GM19351 (cell line): ENCODE measurements around the gene TRRAP.

Experiments
- ATAC-seq: cut with Tn5 transposase; IDR thresholded peaks from one replicate; pipeline ENCODE4 v1.9.1; 2021; ENCODE audit warnings: mild to moderate bottlenecking, moderate library complexity; ENCODE audit not compliant: unreplicated experiment

TRRAP gene

GRCh38 chr7:98944386-98944785 is 66.1 kb downstream of the TRRAP start:
- ATAC-seq = no peak

GRCh38 chr7:98945852-98946251 is 67.5 kb downstream of the TRRAP start:
- no peak for ATAC-seq

GRCh38 chr7:98946389-98946788 is 68.1 kb downstream of the TRRAP start:
- no peak for ATAC-seq

DNA sequence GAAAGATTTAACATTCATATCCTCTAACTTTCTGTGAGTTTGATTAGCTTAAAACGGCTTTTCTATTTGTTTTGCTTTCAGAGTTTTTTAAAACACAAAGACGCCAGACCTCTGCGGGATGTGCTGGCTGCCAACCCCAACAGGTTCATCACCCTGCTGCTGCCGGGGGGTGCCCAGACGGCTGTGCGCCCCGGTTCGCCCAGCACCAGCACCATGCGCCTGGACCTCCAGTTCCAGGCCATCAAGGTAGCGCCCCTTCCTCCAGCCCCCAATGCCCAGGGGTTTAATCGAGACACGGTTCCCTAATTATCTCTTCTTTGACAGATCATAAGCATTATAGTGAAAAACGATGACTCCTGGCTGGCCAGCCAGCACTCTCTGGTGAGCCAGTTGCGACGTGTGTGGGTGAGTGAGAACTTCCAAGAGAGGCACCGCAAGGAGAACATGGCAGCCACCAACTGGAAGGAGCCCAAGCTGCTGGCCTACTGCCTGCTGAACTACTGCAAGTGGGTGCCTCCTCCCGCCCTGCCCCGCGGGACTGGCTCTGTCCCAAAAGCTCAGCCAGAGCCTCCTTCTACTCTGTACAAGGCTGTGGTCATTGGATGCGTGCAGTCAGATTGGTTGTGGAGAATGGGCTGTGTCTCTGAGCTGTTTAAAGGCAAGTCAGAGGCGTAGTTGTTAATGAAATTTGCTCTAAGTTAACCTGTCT is 71.2 kb downstream of the TRRAP start:
- no peak for ATAC-seq

DNA sequence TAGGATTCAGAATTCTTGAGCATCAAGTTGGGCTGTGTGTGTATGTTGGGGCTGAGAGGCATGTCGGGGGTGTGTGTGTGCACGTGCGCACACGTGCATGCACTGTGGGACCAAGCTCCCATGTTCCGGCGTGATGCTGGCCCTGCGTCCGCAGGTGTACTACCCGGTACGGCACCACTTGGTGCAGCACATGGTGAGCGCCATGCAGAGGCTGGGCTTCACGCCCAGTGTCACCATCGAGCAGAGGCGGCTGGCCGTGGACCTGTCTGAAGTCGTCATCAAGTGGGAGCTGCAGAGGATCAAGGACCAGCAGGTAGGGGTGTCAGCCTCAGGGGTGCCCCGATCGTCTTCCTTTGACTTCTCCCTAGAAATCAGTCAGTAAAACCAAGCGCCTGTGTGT is 77.7 kb downstream of the TRRAP start:
- no peak for ATAC-seq

DNA sequence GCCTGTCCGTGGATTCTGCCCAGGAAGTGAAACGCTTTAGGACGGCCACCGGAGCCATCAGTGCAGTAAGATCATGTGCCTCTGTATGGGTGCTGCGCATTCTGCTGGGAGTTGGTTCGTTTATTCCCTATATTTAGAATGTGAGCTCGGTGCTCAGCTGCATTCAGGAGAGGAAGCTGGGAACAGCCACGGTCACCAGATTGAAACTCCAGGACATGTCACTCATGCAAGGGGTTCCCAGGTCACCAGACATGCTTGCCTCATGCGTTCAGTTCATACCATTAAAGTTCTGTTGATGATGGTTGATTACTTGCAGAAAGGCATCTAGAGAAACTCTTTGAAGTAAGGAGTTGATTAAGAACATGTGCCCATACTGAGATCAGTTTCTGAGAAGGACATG is 78.1 kb downstream of the TRRAP start:
- no peak for ATAC-seq

- no peak for ATAC-seq
These were observed 78.6 kb downstream of the TRRAP start for GRCh38 chr7:98956937-98957336.

DNA sequence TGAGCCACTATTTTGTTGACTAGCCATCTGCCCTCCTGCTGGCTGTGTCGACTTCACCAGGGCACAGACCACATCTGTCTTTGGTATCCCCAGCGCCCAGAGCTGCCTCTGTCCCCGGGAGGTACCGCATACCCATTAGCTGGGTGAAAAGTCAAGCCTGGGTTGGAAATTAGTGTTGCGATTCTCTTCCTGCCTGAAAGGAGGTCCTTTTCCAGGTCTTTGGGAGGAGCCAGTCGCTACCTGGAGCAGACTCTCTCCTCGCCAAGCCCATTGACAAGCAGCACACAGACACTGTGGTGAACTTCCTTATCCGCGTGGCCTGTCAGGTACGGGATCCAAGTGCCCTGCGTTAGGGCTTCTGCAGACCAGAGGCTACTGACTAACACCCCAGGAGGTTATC is 79.4 kb downstream of the TRRAP start:
- no peak for ATAC-seq

DNA sequence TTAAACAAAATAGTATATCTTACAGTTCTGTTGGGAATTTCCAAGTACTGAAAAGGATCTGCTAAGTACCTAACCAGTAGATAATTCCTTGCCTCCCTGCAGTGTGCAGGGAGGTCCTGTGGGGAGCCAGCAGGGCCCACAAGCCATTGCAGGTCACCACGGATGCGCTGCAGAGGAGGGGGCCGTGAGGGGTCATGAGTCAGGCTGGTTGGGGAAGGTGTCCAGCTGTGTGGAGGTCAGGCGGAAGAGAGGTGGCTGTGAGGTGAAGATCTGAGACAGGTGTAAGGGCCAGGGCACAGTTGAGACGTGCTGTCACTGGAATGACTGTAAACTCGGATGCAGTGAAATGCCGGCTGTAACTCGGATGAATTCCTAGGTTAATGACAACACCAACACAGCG is 80.6 kb downstream of the TRRAP start:
- ATAC-seq = no peak

GRCh38 chr7:98963305-98963704 is 85.0 kb downstream of the TRRAP start:
- no peak for ATAC-seq

DNA sequence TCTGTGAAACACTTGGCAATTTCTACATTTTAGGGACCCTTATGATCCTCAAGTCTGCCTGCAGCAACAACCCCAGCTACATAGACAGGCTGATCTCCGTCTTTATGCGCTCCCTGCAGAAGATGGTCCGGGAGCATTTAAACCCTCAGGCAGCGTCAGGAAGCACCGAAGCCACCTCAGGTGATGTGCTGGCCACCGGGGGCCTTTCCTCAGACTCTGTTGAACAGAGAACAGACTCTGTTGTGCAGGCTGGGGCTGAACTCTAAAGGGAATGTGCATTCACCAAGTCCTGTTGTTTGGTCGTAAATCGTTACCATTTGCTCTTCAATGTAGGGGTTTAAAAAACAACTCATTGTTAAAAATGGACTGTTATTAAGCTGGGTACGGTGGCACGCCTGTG is 86.3 kb downstream of the TRRAP start:
- no peak for ATAC-seq

GRCh38 chr7:98968621-98969020 is 90.3 kb downstream of the TRRAP start:
- no peak for ATAC-seq

DNA sequence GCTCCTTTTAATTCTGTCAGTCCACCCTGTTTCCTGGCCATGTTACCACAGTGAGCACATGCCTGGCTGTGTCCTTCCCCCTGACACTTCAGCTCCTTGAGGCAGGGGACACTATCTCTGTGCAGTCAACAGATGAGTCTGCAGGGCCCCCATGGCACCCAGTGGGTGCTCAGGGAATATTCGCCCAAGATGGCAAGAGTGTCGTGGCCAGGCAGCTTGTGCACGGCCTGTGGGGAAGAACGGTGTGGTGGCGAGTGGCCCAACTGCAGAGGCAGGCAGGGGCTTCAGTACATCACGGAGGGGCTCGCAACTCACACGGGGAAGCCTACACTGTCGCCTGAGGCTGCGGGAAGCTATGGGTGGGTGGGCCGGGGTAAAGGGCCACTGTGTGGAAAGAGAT is 91.1 kb downstream of the TRRAP start:
- ATAC-seq = no peak

GRCh38 chr7:98970016-98970615 is 91.8 kb downstream of the TRRAP start:
- no peak for ATAC-seq

GRCh38 chr7:98970805-98971204 is 92.5 kb downstream of the TRRAP start:
- ATAC-seq = no peak

DNA sequence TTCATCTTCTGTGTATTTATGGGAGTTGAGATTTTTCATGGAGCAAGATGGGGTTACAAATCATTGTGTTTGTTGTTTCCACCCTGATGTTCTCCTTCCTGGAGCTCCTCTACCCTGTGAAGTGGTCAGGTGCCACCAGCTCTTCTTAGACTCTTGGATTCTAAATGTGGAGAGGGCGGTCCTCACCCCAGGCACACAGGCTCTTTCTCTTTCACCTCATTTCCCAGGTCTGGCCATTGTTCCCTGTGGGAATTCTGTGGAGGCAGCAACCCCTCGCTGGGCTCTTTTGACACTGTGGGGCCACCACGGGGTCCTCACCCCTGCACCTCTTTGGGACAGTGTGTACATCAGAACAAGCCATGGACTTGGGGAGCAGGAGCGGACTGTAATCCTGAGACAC is 95.9 kb downstream of the TRRAP start:
- no peak for ATAC-seq

DNA sequence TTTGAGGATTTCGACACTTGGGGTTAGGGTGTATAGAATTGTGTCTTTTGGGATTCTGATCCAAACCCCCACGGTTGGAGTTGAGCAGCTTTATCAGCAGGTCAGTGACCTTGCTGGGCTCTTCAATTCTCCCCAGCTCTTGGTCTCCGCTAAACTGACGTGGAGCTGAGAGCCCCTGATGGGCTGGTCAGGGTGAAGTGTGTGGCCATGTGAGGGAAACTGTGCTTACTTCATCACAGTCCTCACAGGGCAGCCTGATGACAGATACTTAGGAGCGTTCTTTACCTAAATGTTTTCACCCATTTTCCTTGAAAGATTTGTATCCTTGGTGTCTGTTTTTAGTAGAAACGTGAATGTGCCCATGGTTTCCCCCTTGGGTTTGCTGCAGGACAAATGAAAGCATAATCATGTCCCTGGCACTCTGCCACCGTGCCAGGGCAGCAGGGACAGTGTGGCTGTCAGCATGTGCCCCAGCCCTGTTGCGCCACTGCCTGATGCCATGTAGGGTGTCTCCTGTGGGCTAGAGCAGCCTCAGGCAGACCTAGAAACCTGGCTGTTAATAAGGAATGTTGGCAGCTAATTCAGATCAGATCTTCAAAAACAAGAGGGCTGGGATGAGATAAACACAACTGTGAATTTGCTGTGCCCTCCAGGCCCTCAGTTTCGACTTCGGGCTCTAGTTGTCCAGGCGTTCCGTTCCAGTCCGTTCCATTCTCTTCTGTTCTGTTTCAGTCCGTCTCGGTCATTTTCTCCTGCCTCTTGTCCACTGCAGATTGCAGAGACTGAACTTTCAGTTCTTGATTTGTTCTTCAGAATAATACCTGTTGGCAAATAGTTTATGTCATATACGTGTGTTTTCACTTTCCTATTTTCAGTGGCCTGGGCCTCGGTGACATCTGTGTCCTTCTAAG is 96.8 kb downstream of the TRRAP start:
- no peak for ATAC-seq

GRCh38 chr7:98976396-98977185 is 98.3 kb downstream of the TRRAP start:
- ATAC-seq = no peak

- ATAC-seq = no peak
These were observed 100.3 kb downstream of the TRRAP start for GRCh38 chr7:98978672-98979071.

DNA sequence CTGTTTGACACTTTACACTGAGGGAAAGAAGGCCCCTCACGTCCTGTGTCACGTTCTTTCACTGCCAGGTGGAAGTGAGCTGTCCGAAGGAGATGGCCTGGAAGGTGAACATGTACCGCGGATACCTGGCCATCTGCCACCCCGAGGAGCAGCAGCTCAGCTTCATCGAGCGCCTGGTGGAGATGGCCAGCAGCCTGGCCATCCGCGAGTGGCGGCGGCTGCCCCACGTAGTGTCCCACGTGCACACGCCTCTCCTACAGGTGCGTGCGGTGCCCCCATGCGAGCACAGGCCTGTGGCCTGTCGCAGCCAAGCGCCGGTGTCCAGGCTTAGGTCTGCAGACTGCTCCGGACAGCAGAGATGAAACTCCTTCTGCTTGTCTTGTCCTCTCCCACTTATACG is 103.4 kb downstream of the TRRAP start:
- ATAC-seq = no peak

- ATAC-seq = no peak
These were observed 104.4 kb downstream of the TRRAP start for GRCh38 chr7:98982686-98983085.
